PC-9 (cell line): ENCODE results near the gene MARCHF6.

ENCODE experiments used
- EZH2 ChIP-seq: fragments of 200-600 bp; sonication (generic); IDR thresholded peaks from 2 replicates; pipeline ENCODE4 v1.8.0; 2017; ENCODE audit warnings: antibody characterized with exemption, low read depth
- TF ChIP-seq, protein P1 (sequence below): fragments of 200-600 bp; sonication (generic); conservative IDR thresholded peaks from 2 replicates; pipeline ENCODE4 v1.6.1; 2017; ENCODE audit warnings: mixed run types, antibody characterized with exemption, mild to moderate bottlenecking, moderate library complexity

DNA sequence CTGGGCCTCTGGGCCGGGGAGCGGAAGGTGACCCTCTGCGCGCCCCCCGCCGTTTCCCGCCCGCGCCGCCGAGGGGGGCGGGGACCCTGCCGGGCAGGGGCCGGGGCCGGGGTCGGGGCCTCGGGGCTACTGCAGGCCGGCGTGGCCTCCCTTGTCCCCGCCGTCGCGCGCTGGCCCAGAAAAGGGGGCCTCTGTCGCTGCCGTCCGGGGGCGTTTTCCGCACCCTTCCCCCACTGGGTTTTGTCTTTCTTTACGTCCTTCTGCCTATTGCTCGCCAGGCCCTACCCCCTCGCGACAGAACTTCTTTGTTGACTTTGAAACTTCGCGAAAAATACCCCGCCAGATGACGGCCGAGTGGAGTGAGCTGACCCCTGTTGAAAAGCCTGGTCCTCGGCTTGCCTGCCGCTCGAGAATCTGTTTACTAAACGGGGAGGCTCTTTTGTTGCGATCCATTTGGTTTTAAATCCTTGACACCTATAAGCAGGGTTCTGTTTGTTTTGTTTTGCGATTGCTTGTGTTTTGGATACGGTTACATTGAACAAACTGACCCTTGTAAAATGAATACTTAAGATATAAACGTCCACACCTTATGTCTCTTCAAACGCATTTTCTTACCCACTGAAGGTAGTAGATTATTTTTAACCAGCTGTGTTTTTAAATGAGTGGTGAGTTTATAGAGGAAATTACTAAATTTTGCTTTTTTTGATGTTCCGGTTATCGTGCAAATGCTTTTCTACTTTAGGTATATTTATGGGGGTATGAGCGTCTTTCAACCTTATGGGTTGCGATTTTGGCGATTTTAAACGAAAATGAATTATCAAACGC lies 765 bp downstream of the MARCHF6 start:
- TF ChIP-seq, protein P1, sequence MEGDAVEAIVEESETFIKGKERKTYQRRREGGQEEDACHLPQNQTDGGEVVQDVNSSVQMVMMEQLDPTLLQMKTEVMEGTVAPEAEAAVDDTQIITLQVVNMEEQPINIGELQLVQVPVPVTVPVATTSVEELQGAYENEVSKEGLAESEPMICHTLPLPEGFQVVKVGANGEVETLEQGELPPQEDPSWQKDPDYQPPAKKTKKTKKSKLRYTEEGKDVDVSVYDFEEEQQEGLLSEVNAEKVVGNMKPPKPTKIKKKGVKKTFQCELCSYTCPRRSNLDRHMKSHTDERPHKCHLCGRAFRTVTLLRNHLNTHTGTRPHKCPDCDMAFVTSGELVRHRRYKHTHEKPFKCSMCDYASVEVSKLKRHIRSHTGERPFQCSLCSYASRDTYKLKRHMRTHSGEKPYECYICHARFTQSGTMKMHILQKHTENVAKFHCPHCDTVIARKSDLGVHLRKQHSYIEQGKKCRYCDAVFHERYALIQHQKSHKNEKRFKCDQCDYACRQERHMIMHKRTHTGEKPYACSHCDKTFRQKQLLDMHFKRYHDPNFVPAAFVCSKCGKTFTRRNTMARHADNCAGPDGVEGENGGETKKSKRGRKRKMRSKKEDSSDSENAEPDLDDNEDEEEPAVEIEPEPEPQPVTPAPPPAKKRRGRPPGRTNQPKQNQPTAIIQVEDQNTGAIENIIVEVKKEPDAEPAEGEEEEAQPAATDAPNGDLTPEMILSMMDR: no peak
- TF ChIP-seq EZH2: no peak
